Heart right ventricle (tissue), 16 donors: Measurements from ENCODE around the gene CCDC183. TPM values are rescaled to one million over a fixed set of nuclear protein-coding genes. Genes with fewer than 3 reads are reported as not detected.

Source experiments
- ATAC-seq, 8 donors: fragments of 200-7000 bp; cut with Tn5 transposase; one replicate each; pipeline ENCODE4 v1.9.1; 2020; ENCODE audit warnings: mild to moderate bottlenecking in 8 of 8, moderate library complexity in 8 of 8, moderate number of reproducible peaks in 1 of 8
- DNase-seq, 2 donors: peaks; one replicate each; pipeline ENCODE4 v3.0.0-alpha.2; 2020
- H3K27ac ChIP-seq, 10 donors: fragments of 200-600 bp; sonication (generic) in 2 of 10; one replicate each; pipeline versions ENCODE4 v1.5.0 to v1.8.0; 2020 to 2022; ENCODE audit warnings: mild to moderate bottlenecking in 3 of 10
- H3K27me3 ChIP-seq, 7 donors: fragments of 200-600 bp; one replicate each; pipeline ENCODE4 v1.8.0; 2021 to 2022; ENCODE audit warnings: mild to moderate bottlenecking in 2 of 7
- H3K36me3 ChIP-seq, 9 donors: fragments of 200-600 bp; sonication (generic) in 1 of 9; one replicate each; pipeline versions ENCODE4 v1.5.0 to v1.8.0; 2020 to 2022; ENCODE audit warnings: mild to moderate bottlenecking in 2 of 9
- H3K4me1 ChIP-seq, 9 donors: fragments of 200-600 bp; sonication (generic) in 1 of 9; one replicate each; pipeline versions ENCODE4 v1.5.0 to v1.8.0; 2020 to 2022; ENCODE audit warnings: mild to moderate bottlenecking in 4 of 9
- H3K4me3 ChIP-seq, 10 donors: fragments of 200-600 bp; sonication (generic) in 2 of 10; one replicate each; pipeline versions ENCODE4 v1.5.0 to v1.8.0; 2020 to 2022; ENCODE audit warnings: mild to moderate bottlenecking in 7 of 10, moderate library complexity in 2 of 10
- H3K9me3 ChIP-seq, 11 donors: fragments of 200-600 bp in 10 of 11; sonication (generic) in 2 of 11; one replicate each; pipeline versions ENCODE4 v1.5.0 to v1.8.0; 2013 to 2022; ENCODE audit warnings: mild to moderate bottlenecking in 2 of 11, control low read depth in 1 of 11, moderate library complexity in 1 of 11
- CTCF ChIP-seq, 9 donors: fragments of 200-600 bp; sonication (generic) in 2 of 9; IDR thresholded peaks; one replicate each; pipeline versions ENCODE4 v1.5.0 to v1.8.0; 2021 to 2022; ENCODE audit warnings: antibody characterized with exemption in 9 of 9, mild to moderate bottlenecking in 5 of 9, moderate library complexity in 1 of 9
- WGBS, 2 donors: extraction: QIAGEN DNeasy Blood & Tissue Kit; methylation state at CpG; one replicate each; pipeline ENCODE4 v1.1.7; 2013; ENCODE audit warnings: inconsistent platforms in 1 of 2; 5-methylcytosine and 5-hydroxymethylcytosine counted together
- intact Hi-C, 10 donors: fragments of 100-400 bp; cut with DNase I; formaldehyde crosslinking; loops; one replicate each; pipeline versions ENCODE4 v1.11.1 to v1.14.2; 2022
- polyA plus RNA-seq, 2 donors: library from polyadenylated mRNA; stranded (reverse); fragments of 200-250 nt; gene quantifications; one replicate each; pipeline ENCODE4 v1.2.3, GENCODE V29; 2013
- total RNA-seq, 10 donors: library from RNA; stranded (reverse); fragmentation: NEBNext Ultra II Directional in 3 of 10; extraction: Animal tissue kit (Norgen Biotek cat#: 25700) in 3 of 10; gene quantifications; one replicate each; pipeline versions ENCODE4 v1.2.1 to v1.2.4, GENCODE V29; 2021 to 2023
- donor health status: Arrhythmogenic right ventricular cardiomyopathy.
- donor health status: ischemic (EF 13 %, LVEDD 7.1; RV severe dilation, severe dysfunction).
- donor health status: healthy with polysubstance abuse.
- donor health status: DM: no; HTN: yes; CAD: no.
- donor health status: DM: no; HTN: no; CAD: no.
- donor health status: ischemic (EF 25% LVEDD 6.9; RV normal size, moderate dysfunction).
- donor health status: ischemic (EF 25% LVEDD 5.7; RV mildly dilated, moderate dysfunction).
- donor health status: healthy.
- donor health status: DM: yes; HTN: yes; CAD: no.
- donor health status: Ischemic cardiomyopathy.
- donor health status: ischemic (EF 35%, LVEDD 5.7; RV mildly dilated, moderate dysfunction).
- donor health status: nonischemic (EF 11% LVEDD 7.7; RV severe dilation, severe dysfunction).
- donor health status: DM: yes; HTN: yes; CAD: no.
- donor health status: PGD.
- donor health status: ischemic (EF 29% LVEDD 5.4; RV normal size, mild dysfunction).
- donor health status: nonischemic (EF 23%, LVEDD 6.1; RV moderate dilation, normal function).

The CCDC183 gene
- total and polyA plus RNA-seq, 12 donors: 0.49 to 9.2 (median 1.1) TPM

- no peak for DNase-seq
- Histone ChIP-seq H3K4me3 (no peak overlapping the region), H3K4me1 (peaks cover 0 to 32% (median 8%) of the 10 kb centered on the region in 9 donors), H3K27ac (no peak overlapping the region), H3K36me3 (no peaks in the 10 kb centered on the region), H3K27me3 (peaks cover 0 to 24% (median 4%) of the 10 kb centered on the region in 7 donors), H3K9me3 (no peaks in the 10 kb centered on the region)
- no peak for ATAC-seq
- 82 to 83% methylated on average over 13 of the region's 13 CpGs for WGBS, 2 donors
- intact Hi-C loops: no loop called here
- no peak for TF ChIP-seq CTCF (IDR thresholded peaks at IDR 0.05)
Measured at GRCh38 chr9:136761545-136761981, 34.6 kb upstream of the CCDC183 start.

- no peak for DNase-seq
- Histone ChIP-seq H3K27me3 (peaks cover 0 to 27% (median 4%) of the 10 kb centered on the region in 7 donors), H3K36me3 (no peaks in the 10 kb centered on the region), H3K9me3 (no peaks in the 10 kb centered on the region), H3K27ac (no peak overlapping the region), H3K4me3 (no peak overlapping the region), H3K4me1 (peaks cover 0 to 32% (median 8%) of the 10 kb centered on the region in 9 donors)
- no peak for ATAC-seq
- TF ChIP-seq CTCF (IDR thresholded peaks at IDR 0.05): no peak
- WGBS, 2 donors: 84 to 86% methylated on average over 17 of the region's 17 CpGs
- intact Hi-C loops: no loop called here
Measured at GRCh38 chr9:136762221-136762691, 33.9 kb upstream of the CCDC183 start.

GRCh38 chr9:136762915-136763648, 33.1 kb upstream of the CCDC183 start:
- DNase-seq (peak; percentile 42 to 69), ATAC-seq (peak in 7 of 8 donors; percentile 7 to 47 (median 25))
- peaks cover 0 to 32% (median 8%) of the 10 kb centered on the region in 9 donors for H3K4me1 ChIP-seq
- 12 to 22% methylated on average over 34 to 37 of the region's 37 CpGs for WGBS, 2 donors
- no peaks in the 10 kb centered on the region for H3K36me3 ChIP-seq
- intact Hi-C loops: no loop called here
- no peak overlapping the region for H3K27ac ChIP-seq
- H3K4me3 ChIP-seq: no peak overlapping the region
- H3K27me3 ChIP-seq: peaks cover 0 to 34% (median 11%) of the 10 kb centered on the region in 7 donors
- no peaks in the 10 kb centered on the region for H3K9me3 ChIP-seq
- TF ChIP-seq CTCF (IDR thresholded peaks at IDR 0.05): no peak

GRCh38 chr9:136763649-136764035, 32.5 kb upstream of the CCDC183 start:
- no peak for TF ChIP-seq CTCF (IDR thresholded peaks at IDR 0.05)
- no peaks in the 10 kb centered on the region for H3K36me3 ChIP-seq
- no peak for DNase-seq
- peaks cover 0 to 32% (median 8%) of the 10 kb centered on the region in 9 donors for H3K4me1 ChIP-seq
- ATAC-seq: peak in 1 of 8 donors; percentile 16
- no peak overlapping the region for H3K4me3 ChIP-seq
- peak overlapping the region in 1 of 10 donors; percentile 67 for H3K27ac ChIP-seq
- no peaks in the 10 kb centered on the region for H3K9me3 ChIP-seq
- intact Hi-C loops: no loop called here
- WGBS, 2 donors: 83 to 90% methylated on average over 12 to 14 of the region's 14 CpGs
- peaks cover 0 to 35% (median 11%) of the 10 kb centered on the region in 7 donors for H3K27me3 ChIP-seq
